ENCODE measurements around the gene TP53RK.

TP53RK gene

GRCh38 chr20:46637427-46638133 lies 51.7 kb downstream of the TP53RK start:
- DNase-seq, result no peak

GRCh38 chr20:46637020-46637419 lies 52.2 kb downstream of the TP53RK start:
- DNase-seq, result no peak

- no peak for DNase-seq
These were observed 52.7 kb downstream of the TP53RK start for GRCh38 chr20:46636514-46636913.

- no peak for DNase-seq
These were observed 53.6 kb downstream of the TP53RK start for GRCh38 chr20:46635514-46636136.

GRCh38 chr20:46634528-46634927 lies 54.7 kb downstream of the TP53RK start:
- no peak for DNase-seq
